GM10248 (cell line): ENCODE measurements around the gene CTRL.

ENCODE experiments used
- CTCF ChIA-PET: fragments of 300-600 bp; sonication (Branson Sonifier 250); formaldehyde crosslinking; extraction: SDS; loops from one replicate; lab custom pipeline; 2021; ENCODE audit warnings: antibody characterized with exemption; lab: Yijun Ruan, JAX
- POLR2A ChIA-PET: fragments of 350-650 bp; sonication (Branson Sonifier 250); formaldehyde crosslinking; extraction: SDS; loops from one replicate; lab custom pipeline; 2020; ENCODE audit warnings: antibody characterized with exemption; lab: Yijun Ruan, JAX
- DNase-seq: peaks from one replicate; pipeline ENCODE4 v3.0.0; 2012; ENCODE audit errors: extremely low spot score
- CTCF ChIP-seq: IDR thresholded peaks from 2 replicates; pipeline ENCODE4 v1.5.1; 2012; ENCODE audit warnings: mild to moderate bottlenecking, low read depth; ENCODE audit errors: extremely low read depth, missing control alignments, control extremely low read depth

Gene CTRL

GRCh38 chr16:67897231-67897630 is 34.4 kb downstream of the CTRL start:
- CTCF ChIA-PET: interaction anchor here (0.8 to 2.4 kb wide), 11 partner anchors 11 to 376 kb away, joined by 3 to 13 read pairs (median 4); partner anchors contain the start of genes CTRL and NRN1L
- POLR2A ChIA-PET: no interaction called here
- TF ChIP-seq CTCF: no peak
- no peak for DNase-seq

- DNase-seq: no peak
- ChIA-PET CTCF (interaction anchor here (1.3 to 4.6 kb wide), 4 partner anchors 10 to 78 kb away, joined by 3 to 53 read pairs (median 7); partner anchors contain the start of gene NRN1L), POLR2A (no interaction called here)
- no peak for TF ChIP-seq CTCF
Observed at GRCh38 chr16:67893743-67894399, 37.8 kb downstream of the CTRL start.

GRCh38 chr16:67892899-67893742 is 38.5 kb downstream of the CTRL start, which contains the start of gene PSKH1:
PSKH1 (plus strand) TSS chr16:67893254; CDS start chr16:67908750, 15,496 bp downstream.
- POLR2A ChIA-PET: interaction anchor here (0.5 to 1.2 kb wide), 6 partner anchors 11 to 36 kb away, joined by 3 to 6 read pairs (median 4); no protein-coding TSS in a partner anchor
- DNase-seq: peak; percentile 100
- TF ChIP-seq CTCF: no peak
- CTCF ChIA-PET: interaction anchor here (0.8 to 4.6 kb wide), 8 partner anchors 10 to 148 kb away, joined by 3 to 53 read pairs (median 4); partner anchors contain the start of gene NRN1L

- CTCF ChIA-PET: interaction anchor here (0.9 to 4.6 kb wide), 7 partner anchors 9 to 149 kb away, joined by 3 to 53 read pairs (median 3); partner anchors contain the start of gene NRN1L
- TF ChIP-seq CTCF: no peak
- DNase-seq: no peak
- POLR2A ChIA-PET: interaction anchor here (0.5 to 1.2 kb wide), 3 partner anchors 10 to 36 kb away, joined by 3 to 6 read pairs (median 4); no protein-coding TSS in a partner anchor
Observed at GRCh38 chr16:67892375-67892774, 39.3 kb downstream of the CTRL start.

GRCh38 chr16:67888331-67888730 is 43.3 kb downstream of the CTRL start:
- CTCF ChIA-PET: interaction anchor here (1.0 to 2.3 kb wide), 4 partner anchors 12 to 177 kb away, joined by 3 to 10 read pairs (median 4); no protein-coding TSS in a partner anchor
- no peak for TF ChIP-seq CTCF
- POLR2A ChIA-PET: no interaction called here

GRCh38 chr16:67886387-67886786 is 45.3 kb downstream of the CTRL start:
- no peak for DNase-seq
- TF ChIP-seq CTCF: no peak
- ChIA-PET CTCF (interaction anchor here (0.9 to 5.7 kb wide), 12 partner anchors 9 to 365 kb away, joined by 3 to 72 read pairs (median 4); partner anchors contain the start of gene EDC4), POLR2A (interaction anchor here (0.6 kb wide), 1 partner anchor 154 kb away, joined by 4 read pairs; no protein-coding TSS in a partner anchor)

More at GRCh38 chr16:67888331-67888730, 43.3 kb downstream of the CTRL start:
- DNase-seq: no peak
